ENCODE results near the gene TNS3.

TNS3 gene

DNA sequence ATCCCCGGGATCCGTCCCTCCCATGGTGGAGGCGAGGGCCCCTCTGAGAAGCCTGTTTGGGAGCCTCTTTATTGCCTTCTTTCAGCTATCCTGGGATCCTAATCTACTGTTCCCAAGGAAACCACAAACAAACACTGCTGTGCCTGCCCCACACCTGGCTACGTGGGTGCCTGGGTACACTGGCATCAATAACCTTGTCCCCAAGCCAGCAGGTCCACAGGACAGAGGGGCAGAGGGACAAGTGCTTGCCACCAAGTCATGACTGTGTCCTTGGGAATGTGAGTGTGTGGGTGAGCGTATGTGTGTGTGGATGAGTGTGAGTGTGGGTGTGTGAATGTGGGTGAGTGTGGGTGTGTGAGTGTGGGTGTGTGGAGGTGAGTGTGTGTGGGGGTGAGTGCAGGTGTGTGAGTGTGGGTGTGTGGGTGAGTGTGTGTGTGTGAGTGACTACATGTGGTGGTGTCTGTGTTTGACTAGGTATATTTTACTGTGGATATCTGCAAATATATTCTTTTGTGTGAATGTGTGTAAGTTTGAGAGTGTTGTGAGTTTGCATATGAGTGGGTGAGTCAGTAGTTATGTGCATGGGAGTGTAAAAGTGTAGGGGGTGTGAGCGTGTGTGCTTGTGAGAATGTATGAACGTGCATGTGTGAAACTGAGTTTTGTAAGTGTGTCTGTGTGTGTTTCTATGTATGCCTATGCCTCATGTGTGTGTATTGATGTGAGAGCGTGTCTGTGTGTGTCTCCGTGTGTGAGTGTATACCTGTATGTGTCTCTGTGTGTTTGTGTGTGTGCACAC lies 96.1 kb downstream of the TNS3 start:
- DNase-seq (ENCODE audit: low read depth in 2 of 2), result no peak

DNA sequence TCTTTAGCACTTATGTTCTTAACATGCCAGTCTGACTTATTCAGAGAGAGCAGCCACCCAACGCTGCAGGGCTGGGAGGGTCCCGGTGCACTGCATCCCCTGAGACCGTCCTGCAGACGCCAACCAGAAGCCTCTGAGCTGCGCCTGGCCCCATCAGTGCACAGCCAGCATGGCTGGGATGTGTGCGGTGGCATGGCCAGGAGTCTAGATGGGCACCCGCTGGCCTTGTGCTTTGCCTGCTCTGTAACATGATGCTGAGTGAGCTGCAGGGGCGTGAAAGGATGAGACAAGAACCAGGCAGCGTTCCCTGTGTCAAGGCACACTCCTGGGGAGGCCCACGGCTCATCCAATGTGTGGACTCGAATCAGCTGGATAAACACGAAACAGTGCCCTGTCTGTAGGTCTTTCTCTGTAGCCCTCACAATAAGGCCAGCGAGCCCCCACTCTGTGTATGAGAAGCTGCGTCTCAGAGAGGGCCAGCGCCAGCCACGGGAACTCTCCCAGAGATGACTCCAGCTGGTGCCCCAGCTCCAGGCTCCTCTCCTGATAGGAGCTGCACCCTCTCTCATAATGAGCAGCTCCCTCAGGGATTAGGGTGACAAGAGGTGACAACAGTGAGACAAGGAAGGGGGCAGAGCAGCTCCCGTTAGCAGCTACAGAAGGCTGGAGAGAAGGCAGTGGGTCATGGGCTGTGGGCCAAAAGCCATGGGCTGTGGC lies 96.8 kb downstream of the TNS3 start:
- no peak for DNase-seq (ENCODE audit: low read depth in 2 of 2)

DNA sequence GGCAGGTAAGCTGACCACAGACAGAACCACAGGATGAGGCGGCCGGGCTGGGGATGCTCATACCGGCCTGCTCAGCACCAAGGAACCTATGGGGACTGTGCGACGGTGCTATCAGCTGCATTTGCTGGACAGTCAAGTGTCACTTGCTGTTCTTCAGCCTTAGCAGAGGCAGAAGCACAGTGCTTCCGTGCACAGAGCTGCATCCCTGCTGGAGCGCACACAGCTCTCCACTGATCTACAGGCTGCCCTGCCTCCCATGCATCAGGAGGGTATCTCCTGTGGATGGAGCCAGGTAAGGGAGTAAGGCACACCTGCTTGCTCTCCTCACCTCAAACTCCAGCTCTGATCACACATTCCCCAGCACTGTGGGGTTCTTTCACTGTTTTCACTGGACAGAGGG lies 97.5 kb downstream of the TNS3 start:
- DNase-seq (ENCODE audit: low read depth in 2 of 2), result no peak

DNA sequence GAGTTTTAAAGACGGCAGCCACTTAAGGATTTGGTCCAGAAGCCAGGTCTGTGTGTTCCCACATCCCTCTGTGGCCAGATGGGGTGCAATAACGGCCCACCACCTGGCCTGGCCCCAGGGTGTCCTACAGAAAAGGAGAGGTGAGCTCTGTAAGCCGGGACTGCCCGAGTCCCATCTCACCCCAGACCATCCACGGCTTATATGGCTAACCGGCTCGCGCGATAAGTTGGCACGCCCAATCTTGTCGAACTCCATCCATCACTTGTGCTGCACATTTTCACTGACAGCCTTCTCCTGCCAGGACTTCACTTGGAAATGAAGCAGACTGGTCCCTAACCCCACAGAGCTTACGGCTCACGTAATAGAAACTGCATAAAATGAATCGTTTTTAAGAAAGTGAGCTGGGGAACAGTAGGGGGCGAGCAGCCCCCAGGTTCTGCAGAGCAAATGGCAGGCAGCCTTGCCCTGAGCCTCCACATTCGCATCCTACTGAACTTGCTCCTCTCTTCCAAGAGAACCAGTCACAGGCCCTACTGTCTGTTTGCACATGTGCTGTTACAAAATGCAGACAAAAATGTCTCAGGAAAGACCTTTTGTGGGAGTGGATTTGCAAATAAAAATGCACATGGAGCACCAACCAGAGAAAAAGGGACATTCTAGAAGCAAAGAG lies 98.2 kb downstream of the TNS3 start:
- DNase-seq (ENCODE audit: low read depth in 2 of 2), result no peak

DNA sequence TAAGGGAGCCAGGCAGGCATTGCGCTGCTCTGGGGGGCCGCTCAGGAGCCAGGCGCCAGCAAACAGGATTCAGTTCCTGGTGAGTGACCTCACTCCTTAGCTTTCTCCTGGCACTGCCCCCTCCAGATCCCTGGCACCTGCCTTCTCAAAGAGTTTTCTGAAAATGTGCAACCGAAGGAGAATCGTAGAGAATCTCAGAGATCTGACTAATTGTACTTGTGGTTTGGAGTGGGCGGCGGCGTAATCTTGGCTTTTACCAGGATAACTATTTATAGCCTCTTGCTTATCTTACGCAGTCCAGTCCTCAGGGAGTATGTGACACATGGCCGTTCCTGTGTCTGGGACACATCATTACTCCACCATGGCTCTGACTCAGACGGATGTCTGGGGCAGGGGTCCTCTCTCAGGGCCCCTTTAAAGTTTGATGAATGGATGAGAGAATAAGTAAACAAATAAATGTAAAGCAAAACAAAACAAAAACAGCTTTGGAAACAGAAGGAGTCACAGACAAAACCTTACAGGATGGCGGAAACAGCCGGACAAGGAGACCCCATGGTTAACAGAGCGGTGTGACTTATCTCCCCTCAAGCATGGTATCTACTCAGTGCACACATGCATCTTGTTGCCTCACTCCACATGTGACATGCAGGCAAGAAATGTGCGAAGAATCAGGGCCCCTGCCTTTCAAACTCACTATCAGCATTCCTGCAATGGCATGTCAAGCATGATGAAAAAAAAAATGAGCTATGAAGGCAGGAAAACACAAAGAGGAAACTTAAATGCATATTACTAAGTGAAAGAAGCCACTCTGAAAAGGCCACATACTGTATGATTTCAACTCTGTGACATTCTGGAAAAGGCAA lies 99.7 kb downstream of the TNS3 start:
- DNase-seq (ENCODE audit: low read depth in 2 of 2), result no peak

DNA sequence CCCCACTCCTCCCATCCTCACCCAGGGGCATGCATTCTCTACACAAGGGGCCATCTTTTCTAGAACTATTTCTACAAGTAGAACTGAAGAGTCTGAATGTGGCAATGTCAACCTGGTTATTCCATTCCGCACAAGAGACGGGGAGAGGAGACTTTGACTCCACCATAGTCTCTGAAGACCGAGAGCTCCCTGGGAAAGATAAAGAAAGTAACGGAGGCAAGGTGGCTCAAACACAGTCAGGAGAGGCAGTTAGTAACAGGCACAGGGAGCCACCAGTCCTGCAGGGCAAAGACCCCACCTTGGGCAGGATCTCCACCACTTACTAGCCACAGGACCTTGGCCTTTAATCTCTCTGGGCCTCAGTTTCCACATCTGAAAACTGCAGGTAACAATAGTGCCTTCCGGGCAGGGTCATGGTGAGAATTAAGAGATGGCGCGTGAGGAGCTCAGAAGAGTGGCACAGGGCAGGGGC lies 100.3 kb downstream of the TNS3 start:
- no peak for DNase-seq (ENCODE audit: low read depth in 2 of 2)

DNA sequence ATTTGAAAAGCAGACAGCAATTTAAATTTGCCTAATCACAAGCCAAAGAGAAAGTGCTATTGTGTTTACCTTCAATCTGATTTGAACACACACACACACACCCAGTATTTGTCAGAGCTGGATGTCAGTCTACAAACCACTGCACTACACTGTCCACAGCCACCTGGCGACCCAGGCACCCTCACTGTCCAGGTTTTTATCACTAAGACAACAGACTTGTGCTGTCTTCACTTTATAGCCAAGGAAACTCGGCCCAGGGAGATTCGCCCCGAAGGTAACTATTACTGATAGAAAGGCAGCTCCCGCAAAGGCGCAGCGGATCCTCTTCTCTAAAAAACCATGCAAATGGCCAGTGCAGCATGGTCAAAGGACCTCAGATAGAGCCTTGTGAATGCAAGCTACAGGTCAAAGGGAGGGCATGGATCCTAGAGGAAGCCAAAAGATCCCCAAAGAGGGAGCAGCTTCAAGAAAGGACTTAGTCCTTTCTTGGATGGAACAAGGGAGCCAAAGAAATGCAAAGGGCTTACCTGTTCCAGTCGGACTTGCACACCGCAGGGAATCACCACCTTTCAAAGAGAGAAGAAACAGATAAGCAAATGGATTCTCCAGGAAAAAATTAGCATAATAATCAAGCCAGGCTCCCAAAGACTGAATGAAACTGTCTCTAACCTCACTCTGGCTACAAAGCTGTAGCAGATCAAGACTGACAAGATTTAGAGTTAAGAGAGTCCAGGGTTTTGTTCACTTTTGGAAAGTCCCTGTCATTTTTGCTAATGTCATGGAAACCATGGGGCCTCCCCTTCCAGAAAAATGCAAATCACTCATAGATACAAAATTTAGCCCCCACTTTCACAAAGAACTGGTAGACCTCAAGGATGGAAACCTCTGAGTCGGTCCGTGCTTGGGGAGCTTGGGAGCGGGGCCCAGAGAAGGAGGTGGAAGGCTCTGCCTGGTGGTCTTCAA lies 101.1 kb downstream of the TNS3 start:
- DNase-seq (ENCODE audit: low read depth in 2 of 2), result no peak

DNA sequence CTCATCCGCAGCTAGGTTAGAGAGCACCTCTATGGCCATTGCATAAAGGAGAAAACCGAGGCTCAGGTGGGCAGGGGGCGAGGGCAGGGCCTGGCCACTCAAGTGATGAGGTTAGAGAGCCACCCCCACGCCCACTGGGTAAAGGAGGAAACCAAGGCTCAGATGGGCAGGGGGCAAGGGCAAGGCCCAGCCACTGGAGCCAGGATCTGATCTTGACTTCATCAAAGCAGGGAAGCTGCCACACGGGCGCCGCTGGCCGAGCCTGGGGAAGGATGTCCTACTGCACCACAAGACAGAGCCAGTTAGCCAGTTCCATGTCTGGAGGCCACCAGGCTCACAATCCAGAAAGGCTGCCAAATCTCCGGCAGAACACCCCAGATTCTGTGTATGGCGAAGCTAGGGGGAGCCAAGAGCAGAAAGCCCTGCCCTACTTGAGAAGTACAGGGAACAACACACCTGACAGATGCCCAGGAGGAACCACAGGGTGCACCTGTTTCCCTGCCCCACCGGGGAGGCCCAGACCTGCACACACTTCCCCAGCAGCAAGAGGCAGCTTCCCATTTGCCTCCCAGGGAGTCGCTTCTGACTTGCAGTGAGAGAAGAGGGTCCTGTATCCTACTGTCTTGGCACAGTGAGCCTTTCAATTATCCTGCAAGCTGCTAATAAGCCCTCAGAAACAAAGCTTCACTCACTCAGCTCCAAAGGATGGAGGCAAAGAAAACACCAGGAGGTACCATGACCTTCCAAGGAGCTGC lies 101.9 kb downstream of the TNS3 start:
- DNase-seq (ENCODE audit: low read depth in 2 of 2), result no peak

DNA sequence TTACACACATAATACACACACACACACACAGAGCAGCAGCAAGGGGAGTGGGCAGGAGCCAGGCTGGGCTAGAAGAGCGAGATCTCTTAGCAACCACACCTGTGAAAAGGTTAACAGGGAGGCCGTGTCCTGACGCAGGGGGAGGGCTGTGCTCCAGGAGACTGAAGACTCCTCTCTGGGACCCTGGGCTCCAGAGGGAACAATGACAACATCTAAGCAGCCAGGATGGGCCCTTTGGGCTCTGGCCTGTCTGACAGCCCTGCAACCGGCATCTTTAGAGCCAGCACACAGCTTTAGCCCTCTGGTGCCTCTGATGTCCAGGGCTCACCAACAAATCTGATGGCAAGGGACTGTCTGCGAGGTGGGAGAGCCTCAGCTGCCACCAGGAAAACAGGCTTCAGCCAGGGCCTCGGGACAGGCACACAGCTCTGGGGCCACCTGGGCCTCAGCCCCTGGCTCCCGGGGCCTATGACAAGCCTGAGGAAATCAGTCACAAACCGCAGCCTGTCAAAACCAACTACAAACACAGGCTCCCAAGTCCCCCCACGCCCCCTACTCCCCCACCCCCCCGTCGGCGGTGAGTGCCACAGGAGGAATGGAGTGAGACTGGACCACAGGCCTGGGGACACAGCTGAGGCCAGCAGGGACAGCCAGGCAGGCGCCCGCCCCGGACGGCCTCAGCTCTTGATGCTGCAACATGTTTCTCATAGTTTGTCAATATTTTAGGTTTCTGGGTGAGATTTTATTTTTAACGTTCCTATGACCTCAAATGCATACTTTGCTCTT lies 102.8 kb downstream of the TNS3 start:
- DNase-seq (ENCODE audit: low read depth in 2 of 2), result no peak

DNA sequence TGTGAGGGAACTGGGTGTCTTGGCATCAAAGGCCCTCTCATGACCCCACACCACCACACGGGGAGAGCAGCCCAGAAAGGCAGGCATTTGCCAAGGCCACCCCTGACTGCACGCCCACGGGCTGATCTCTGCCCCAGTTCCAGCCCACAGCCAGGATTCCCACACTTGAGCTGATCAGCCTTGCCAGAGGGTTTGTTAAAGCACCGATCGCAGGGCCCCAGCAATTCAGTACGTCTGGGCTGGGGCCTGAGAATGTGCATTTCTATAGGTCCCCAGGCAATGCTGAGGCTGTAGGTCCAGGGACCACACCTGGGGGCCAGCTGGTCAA lies 103.9 kb downstream of the TNS3 start:
- DNase-seq (ENCODE audit: low read depth in 2 of 2), result no peak

DNA sequence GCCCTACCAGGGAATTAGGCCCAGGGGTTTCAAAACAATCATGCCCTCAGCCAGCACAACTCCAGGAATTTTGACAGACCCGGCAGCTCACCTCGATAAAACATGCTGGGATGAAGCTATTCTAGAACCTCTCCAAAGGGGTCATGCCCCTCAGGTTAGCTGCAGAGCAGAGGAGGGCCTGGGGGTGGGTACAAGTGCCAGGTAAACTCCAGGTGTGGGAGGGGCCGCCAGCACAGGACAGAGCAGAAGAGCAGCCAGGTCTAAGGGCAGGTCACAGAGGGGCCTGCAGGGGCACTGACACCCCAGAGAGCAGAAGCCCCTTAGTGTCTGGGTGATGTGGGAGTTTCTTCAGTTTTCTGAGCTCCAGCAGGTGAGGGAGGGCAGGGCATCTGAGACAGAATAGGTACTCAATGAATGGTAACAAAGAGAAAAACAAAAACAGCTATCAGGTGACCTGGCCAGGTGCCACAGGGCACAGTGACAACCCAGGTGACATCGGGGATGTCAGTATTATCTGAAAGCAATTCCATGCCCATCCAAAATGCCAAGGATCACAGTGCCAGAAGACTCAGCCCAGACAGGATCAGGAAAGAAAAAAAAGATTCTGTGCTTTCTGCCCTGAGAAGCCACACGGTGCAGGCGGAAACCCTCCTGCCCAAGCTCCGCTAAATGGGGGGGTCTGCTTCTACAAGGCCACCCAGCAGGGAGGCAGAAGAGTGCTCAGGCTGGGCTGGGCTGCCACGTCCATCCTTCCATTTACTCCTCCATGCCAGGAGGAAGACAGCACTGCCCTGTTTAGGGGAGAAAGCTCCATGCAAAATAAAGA lies 104.5 kb downstream of the TNS3 start:
- no peak for DNase-seq (ENCODE audit: low read depth in 2 of 2)

DNA sequence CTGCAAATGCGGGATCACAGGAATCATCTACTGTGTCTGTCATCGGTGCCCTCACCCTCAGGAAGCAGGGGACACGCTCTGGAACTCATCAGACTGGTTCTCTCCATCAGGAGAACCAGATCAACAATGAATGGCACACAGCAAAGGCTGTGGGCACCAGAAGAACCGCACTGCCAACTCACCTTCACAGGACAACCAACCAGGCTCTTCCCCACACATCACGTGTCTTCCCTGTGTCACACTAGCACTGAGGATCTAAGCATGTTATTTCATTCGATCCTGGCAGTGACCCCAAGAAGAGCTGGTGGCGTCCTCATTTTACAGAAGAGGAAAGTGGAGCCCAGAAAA lies 106.1 kb downstream of the TNS3 start:
- DNase-seq (ENCODE audit: low read depth in 2 of 2), result no peak

DNA sequence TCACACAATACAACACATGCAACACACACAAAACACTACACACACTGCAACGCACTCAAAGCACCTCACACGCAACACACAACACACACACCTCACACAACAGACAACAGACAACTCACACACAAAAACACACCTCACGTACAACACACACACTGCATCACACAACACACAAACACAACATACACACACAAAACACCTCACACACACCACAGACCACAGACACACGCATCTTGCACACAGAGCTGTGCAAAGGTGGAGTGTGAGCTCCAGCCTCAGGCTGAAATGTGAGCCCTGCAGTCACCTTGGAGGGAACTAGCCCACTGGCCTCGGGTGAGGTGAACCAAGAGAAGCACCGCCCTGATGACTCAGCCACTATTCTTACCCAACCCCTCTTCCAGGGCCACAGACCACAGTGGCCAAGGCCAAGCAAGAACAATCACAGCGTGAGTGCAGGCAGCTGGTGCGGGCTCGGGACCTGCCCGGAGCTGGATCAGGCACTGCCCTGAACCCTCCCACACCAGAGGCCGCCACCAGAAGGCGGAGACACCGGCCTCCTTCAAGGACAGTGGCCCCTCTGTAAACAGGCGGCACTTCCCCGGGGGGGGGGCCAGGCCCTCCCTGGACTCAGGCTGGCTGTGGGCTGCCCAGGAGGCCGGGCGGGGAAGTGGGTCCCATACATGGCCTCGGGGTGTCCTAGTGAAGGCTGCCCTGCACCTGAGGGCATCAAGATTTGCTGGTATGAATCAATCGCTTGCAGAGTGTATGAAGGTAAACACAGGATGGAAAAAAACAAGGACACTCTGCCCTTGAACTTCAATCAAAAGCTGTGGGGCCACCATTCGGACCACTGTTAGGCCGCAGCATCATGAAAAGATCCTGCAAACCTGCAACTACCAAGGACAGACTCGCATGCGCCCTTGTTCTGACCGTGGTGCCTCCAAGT lies 106.7 kb downstream of the TNS3 start:
- no peak for DNase-seq (ENCODE audit: low read depth in 2 of 2)

DNA sequence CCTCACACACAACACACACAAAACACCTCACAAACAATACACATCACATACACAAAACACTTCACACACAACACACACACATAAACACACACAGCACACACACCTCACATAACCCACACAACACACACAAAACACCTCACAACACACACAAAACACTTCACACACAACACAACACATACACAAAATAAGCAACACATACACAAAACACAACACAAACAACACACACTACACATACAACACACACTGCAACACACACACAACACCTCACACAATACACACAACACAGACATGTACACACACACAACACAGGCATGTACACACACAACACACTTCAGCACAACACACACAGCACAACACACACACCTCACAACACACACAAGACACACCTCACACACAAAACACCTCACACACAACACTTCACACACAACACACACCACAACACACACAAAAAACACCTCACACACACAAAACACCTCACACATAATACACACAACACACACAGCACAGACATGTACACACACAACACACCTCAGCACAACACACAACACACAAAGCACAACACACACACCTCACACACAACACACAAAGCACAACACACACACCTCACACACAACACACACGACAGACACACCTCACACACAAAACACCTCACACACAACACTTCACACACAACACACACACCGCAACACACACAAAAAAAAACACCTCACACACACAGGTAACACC lies 107.5 kb downstream of the TNS3 start:
- DNase-seq (ENCODE audit: low read depth in 2 of 2), result no peak

DNA sequence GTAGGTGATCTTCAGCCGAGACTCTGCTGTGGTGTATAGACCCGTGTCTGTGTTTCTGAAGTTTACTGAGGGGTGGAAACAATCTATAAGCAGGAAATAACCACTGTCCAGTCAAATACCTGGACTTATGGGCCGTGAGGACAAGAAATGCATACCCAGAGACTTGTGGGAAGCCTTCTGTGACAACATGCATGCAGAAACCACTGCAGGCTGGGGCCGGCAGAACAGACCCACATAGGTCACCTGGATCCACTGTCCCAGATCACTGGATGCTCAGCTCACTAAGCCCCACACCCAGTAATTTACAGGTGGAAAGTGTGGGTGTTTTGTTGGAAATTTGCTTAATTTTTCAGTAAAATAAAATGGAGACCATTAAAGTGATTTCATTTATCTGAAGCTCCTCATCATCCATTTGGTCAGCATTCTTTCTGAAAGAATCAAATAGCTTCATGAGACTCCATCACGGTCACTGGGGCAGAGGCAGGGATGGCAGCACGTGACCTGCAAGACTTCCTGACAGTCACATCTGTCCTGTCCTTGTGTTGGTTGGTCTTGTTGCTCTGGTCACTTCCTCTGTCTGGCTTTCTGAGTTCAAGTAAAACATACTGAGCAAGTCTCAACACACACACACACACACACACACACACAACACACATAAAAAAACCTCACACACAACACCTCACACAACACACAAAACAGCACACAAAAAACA lies 108.3 kb downstream of the TNS3 start:
- DNase-seq (ENCODE audit: low read depth in 2 of 2), result no peak
